ENCODE data around the gene SLC46A2. TPM values are rescaled to one million over a fixed set of nuclear protein-coding genes. Genes with fewer than 3 reads are reported as not detected.

Gene SLC46A2
- total RNA-seq, 1 experiment from 2014 or later, result not detected

GRCh38 chr9:112870556-112870955 lies 20.1 kb downstream of the SLC46A2 start:
- Histone ChIP-seq H3K9me2 (ENCODE audit: insufficient read depth) (no peaks in the 10 kb centered on the region), H3K79me2 (ENCODE audit: insufficient read depth, low read length) (no peaks in the 10 kb centered on the region), H3K27ac (ENCODE audit: low read depth, low read length) (no peak overlapping the region), H3K9ac (ENCODE audit: low read length) (no peak overlapping the region), H3K4me1 (ENCODE audit: control insufficient read depth in 1 of 2, insufficient read depth in 2 of 2, low read length in 2 of 2) (peaks cover 8 to 26% of the 10 kb centered on the region in 2 experiments), H3K4me2 (ENCODE audit: low read length) (no peak overlapping the region), H4K20me1 (ENCODE audit: insufficient read depth) (no peaks in the 10 kb centered on the region), H3K4me3 (replicated peaks in 1 of 2; ENCODE audit: low read depth in 1 of 2, low read length in 2 of 2) (no peak overlapping the region), H3K27me3 (ENCODE audit: insufficient read depth, low read length) (no peaks in the 10 kb centered on the region), H3K36me3 (ENCODE audit: control insufficient read depth in 1 of 2, insufficient read depth in 2 of 2, low read length in 2 of 2) (no peaks in the 10 kb centered on the region), H3K9me3 (ENCODE audit: control insufficient read depth in 1 of 2, insufficient read depth in 1 of 2, low read depth in 1 of 2, low read length in 2 of 2) (no peaks in the 10 kb centered on the region), H2AFZ (ENCODE audit: low read depth, low read length, poor library complexity, severe bottlenecking) (no peak overlapping the region)
- CTCF ChIA-PET, result no interaction called here
- RAD21 ChIA-PET (ENCODE audit: low non-redundant PET in 1 of 2, low total read pairs in 2 of 2, uncharacterized antibody in 2 of 2, unreplicated experiment in 2 of 2), result no interaction called here
- POLR2A ChIA-PET, result no interaction called here
- intact Hi-C loops (cut with micrococcal nuclease), result no loop called here
- no peak for TF ChIP-seq REST (IDR thresholded peaks at IDR 0.05; ENCODE audit: low read depth)
- no peak for TF ChIP-seq MAX (IDR thresholded peaks at IDR 0.05)
- TF ChIP-seq TCF7L2 (IDR thresholded peaks at IDR 0.05; ENCODE audit: borderline replicate concordance, extremely low read depth, insufficient read depth, insufficient read length), result no peak
- no peak for TF ChIP-seq CEBPB (IDR thresholded peaks at IDR 0.05; ENCODE audit: low read depth)
- no peak for TF ChIP-seq ELF1 (IDR thresholded peaks at IDR 0.05; ENCODE audit: borderline replicate concordance, low read depth)
- no peak for TF ChIP-seq FOSL1 (IDR thresholded peaks at IDR 0.05; ENCODE audit: low read depth)
- no peak for TF ChIP-seq CTCF (IDR thresholded peaks at IDR 0.05 in 2 of 3, conservative IDR thresholded peaks at IDR 0.05 in 1 of 3; ENCODE audit: borderline replicate concordance in 1 of 3, insufficient read depth in 1 of 3, low read depth in 2 of 3, low read length in 2 of 3)
- no peak for TF ChIP-seq SP1 (IDR thresholded peaks at IDR 0.05; ENCODE audit: low read depth)
- TF ChIP-seq SIN3A (IDR thresholded peaks at IDR 0.05; ENCODE audit: low read depth), result no peak
- TF ChIP-seq ZNF274 (IDR thresholded peaks at IDR 0.05; ENCODE audit: low read depth, low read length), result no peak
- no peak for TF ChIP-seq ZFX (IDR thresholded peaks at IDR 0.05)
- TF ChIP-seq POLR2A (IDR thresholded peaks at IDR 0.05; ENCODE audit: borderline replicate concordance, extremely low read depth, insufficient read depth, insufficient read length), result no peak
- no peak for TF ChIP-seq JUND (IDR thresholded peaks at IDR 0.05)
- TF ChIP-seq, protein P1, sequence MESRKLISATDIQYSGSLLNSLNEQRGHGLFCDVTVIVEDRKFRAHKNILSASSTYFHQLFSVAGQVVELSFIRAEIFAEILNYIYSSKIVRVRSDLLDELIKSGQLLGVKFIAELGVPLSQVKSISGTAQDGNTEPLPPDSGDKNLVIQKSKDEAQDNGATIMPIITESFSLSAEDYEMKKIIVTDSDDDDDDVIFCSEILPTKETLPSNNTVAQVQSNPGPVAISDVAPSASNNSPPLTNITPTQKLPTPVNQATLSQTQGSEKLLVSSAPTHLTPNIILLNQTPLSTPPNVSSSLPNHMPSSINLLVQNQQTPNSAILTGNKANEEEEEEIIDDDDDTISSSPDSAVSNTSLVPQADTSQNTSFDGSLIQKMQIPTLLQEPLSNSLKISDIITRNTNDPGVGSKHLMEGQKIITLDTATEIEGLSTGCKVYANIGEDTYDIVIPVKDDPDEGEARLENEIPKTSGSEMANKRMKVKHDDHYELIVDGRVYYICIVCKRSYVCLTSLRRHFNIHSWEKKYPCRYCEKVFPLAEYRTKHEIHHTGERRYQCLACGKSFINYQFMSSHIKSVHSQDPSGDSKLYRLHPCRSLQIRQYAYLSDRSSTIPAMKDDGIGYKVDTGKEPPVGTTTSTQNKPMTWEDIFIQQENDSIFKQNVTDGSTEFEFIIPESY (IDR thresholded peaks at IDR 0.05; ENCODE audit: extremely low read depth, insufficient replicate concordance, low read length), result no peak
- no peak for TF ChIP-seq RAD21 (IDR thresholded peaks at IDR 0.05; ENCODE audit: low read depth)
- TF ChIP-seq EGR1 (IDR thresholded peaks at IDR 0.05; ENCODE audit: low read depth), result no peak
- BruUV-seq (replicated peaks), result no TSS peak
- DNase-seq (ENCODE audit: low read depth, low spot score), result no peak
- ATAC-seq, result no peak

Measured in HCT116 (cell line).